NOMO-1 treated with dmso at 0.1 percent for 144 hours (cell line): ENCODE results near the gene DCAF11.
A peak's percentile ranks its signal among the peaks of the same experiment; 100 is the strongest.

Experiments used
- DNase-seq: peaks from one replicate; lab custom pipeline; 2025; ENCODE audit not compliant: unreplicated experiment; lab: John Stamatoyannopoulos, UW

DCAF11 gene

GRCh38 chr14:24137529-24138395, 23.2 kb downstream of the DCAF11 start:
- DNase-seq: no peak

GRCh38 chr14:24138396-24139271, 24.1 kb downstream of the DCAF11 start:
- DNase-seq: no peak

DNA sequence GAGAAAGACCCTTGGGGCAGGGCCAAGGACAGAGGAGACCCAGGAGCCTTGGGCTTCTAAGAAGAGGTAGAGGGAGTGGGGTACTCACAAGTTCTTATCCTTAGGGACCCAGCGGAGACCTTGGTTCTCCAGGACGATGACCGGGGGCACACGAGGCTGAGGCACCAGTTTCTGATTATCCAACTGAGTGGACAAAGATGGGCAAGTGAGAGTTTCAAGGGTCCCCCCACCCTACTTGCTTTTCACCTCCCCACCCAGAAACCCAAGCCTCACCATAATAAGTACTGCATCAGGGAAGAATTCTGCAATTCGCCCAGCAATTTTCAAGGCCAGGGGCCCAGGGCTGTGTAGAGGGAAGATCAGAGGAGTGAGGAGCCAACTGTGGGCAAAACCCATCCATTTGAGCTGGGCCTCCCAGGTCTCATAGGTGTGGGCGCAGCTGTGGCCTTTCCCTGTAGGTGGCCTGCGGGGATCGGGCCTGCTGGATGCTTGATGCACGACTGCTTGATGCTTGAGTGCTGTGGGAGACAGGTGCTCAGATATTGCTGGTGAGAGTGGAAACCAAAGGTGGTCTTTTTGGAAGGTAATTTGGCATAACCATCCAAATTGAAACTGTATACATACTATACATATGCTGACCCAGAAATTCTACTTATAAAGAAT, 24.8 kb downstream of the DCAF11 start:
- no peak for DNase-seq

DNA sequence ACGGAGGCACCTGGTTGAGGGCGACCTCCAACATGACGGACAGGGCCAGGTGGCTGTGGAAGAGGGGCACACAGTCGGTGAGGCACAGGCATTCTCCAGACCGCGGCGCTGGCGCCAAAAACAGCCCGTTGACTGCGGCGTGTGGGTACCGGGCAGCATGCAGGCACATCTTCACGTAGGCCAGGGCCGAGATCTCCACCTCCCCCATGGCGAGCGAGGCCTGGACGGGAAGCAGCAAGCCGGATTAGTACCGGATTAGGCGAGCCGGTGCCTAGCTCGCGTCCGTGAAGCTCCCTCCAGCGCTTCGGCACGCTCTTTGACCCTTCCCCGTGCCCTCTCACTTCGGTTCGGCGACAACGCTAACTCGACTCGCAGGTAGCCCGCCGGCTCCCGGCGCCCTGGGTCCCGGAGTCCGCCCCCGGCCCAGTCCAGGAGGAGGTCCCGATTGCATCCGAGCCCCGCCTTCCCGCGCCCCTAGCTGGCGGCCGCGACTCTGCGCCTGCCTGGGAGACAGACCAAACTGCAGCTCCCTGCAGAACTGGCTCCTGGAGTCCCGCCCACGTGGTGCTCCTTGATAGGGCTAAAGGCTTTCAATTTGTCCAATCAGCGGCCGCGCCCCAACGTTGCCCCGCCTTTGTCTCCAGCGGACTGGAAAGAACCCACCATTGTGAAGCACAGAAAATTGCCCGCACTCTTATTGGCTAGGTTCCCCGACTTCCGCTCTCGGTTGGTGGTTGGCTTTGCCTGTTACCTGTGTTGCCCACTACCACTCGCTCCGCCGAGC, 26.7 kb downstream of the DCAF11 start, which contains the start of gene EMC9:
Gene EMC9 (minus strand): TSS at position 495 of the 784 bp plus-strand sequence. CDS start 287 bp downstream, at position 208.
- DNase-seq: peak; percentile 98

DNA sequence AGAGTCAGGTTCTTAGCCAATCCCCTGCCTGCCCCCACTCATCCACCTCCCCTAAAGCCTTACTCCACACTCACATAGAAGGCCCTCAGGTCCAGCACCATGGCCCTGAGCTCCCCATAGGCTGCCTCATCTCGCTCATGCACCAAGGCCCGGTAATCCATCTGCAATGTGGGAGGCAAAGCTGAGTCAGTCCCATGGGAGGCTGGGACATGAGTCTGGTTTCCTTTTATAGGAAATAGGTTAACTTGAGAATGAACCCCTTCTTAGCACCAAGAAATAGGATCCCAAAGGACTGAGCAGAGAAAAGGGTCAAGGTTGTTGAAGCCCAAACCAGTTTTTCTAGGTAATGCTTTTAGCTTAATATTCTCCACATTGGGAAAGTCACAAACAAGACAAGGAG, 28.9 kb downstream of the DCAF11 start:
- DNase-seq: no peak

- no peak for DNase-seq
These were observed 29.9 kb downstream of the DCAF11 start for GRCh38 chr14:24144451-24144850.

- no peak for DNase-seq
These were observed 30.6 kb downstream of the DCAF11 start for GRCh38 chr14:24145219-24145618.

- DNase-seq: peak; percentile 23
These were observed 31.3 kb downstream of the DCAF11 start for GRCh38 chr14:24145690-24146452.

- peak; percentile 96 for DNase-seq
These were observed 31.9 kb downstream of the DCAF11 start, which contains the start of gene PSME2 for GRCh38 chr14:24146453-24146977. Gene PSME2 (minus strand): TSS chr14:24146610. CDS start chr14:24146581, 29 bp downstream.

GRCh38 chr14:24146978-24147760, 32.6 kb downstream of the DCAF11 start, which contains the start of gene RNF31:
Gene RNF31 (plus strand): TSS chr14:24147498. CDS start chr14:24147699, 201 bp downstream.
- DNase-seq: peak; percentile 98

- DNase-seq: no peak
These were observed 33.3 kb downstream of the DCAF11 start for GRCh38 chr14:24147761-24148428.

GRCh38 chr14:24149302-24149969, 34.9 kb downstream of the DCAF11 start:
- no peak for DNase-seq

DNA sequence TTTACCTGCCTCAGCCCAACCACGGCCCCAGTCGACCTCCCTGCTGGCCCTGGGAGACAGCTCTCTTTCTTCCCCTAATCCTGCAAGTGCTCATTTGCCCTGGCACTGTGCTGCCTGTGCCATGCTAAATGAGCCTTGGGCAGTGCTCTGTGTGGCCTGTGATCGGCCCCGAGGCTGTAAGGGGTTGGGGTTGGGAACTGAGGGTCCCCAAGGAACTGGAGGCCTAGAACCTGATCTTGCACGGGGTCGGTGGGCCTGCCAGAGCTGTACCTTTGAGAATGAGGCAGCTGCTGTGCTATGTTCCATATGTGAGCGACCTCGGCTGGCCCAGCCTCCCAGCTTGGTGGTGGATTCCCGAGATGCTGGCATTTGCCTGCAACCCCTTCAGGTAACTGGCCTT, 35.5 kb downstream of the DCAF11 start:
- DNase-seq: no peak

- DNase-seq: no peak
These were observed 36.0 kb downstream of the DCAF11 start for GRCh38 chr14:24150567-24150966.

GRCh38 chr14:24150993-24151392, 36.4 kb downstream of the DCAF11 start:
- DNase-seq: no peak

DNA sequence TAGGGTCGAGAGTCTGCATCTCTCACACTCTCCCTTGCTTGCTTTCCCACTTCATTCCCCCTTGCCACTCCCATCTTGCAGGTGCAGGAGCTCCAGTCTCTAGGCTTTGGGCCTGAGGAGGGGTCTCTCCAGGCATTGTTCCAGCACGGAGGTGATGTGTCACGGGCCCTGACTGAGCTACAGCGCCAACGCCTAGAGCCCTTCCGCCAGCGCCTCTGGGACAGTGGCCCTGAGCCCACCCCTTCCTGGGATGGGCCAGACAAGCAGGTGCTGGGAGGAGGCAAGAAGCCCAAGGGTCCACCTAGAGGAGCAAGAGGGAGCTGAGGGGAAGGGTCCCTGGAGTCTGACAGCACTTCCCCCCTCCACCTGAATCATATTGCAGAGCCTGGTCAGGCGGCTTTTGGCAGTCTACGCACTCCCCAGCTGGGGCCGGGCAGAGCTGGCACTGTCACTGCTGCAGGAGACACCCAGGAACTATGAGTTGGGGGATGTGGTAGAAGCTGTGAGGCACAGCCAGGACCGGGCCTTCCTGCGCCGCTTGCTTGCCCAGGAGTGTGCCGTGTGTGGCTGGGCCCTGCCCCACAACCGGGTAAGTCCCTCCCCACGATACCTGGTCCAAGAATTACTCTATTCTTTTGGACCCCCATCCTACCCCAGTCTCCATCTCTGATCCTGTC, 37.0 kb downstream of the DCAF11 start:
- no peak for DNase-seq

- no peak for DNase-seq
These were observed 40.5 kb downstream of the DCAF11 start for GRCh38 chr14:24155100-24155499.
